ENCODE results near the gene MPIG6B. TPM values are rescaled to one million over a fixed set of nuclear protein-coding genes. Genes with fewer than 3 reads are reported as not detected.

MPIG6B gene
- polyA plus RNA-seq, 3 donors, result 0.09 to 0.75 (median 0.68) TPM

DNA sequence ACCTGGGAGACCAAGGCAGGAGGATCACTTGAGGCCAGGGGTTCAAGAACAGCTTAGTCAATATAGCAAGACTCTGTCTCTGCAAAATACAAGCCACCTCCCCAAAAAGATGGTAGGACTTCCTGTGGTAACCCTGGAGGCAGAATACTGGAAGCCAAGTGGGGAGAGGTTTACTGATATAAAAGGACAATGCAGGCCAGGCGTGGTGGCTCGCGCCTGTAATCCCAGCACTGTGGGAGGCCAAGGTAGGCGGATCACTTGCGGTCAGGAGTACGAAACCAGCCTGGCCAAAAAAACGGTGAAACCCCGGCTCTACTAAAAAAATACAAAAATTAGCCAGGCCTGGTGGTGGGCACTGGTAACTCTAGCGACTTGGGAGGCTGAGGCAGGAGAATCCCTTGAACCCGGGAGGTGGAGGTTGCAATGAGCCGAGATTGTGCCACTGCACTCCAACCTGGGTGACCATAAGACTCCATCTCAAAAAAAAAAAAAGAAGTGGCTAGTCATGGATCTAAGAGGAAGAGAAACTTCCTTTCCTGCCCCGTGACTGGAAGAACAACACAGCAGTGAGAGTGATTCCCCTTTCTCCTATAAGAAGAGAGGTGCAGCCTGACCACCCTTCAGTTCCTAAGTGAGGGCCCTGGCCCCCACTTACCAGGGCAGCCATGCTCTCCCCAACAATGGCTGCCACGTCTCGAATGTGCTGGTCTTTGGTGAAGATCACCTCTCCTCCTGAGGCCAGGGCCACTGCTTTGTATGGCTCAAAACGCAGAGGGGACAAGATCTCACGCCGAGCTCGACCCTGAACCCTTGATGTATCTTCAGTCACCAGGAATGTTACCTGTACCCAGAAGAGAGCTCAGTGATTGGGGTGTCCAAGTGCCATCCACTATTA is 45.4 kb downstream of the MPIG6B start:
- peaks cover 0 to 11% (median 4%) of the 10 kb centered on the region in 3 donors for H3K27me3 Mint-ChIP-seq (ENCODE audit: low read depth in 3 of 3)
- Histone ChIP-seq H3K27me3 (ENCODE audit: control insufficient read depth in 2 of 2, insufficient read depth in 2 of 2, low read length in 2 of 2) (no peaks in the 10 kb centered on the region), H3K36me3 (replicated peaks in 1 of 2; ENCODE audit: control insufficient read depth in 1 of 2, insufficient read depth in 2 of 2, low read length in 2 of 2) (no peaks in the 10 kb centered on the region), H3K79me2 (ENCODE audit: insufficient read depth, low read length) (no peaks in the 10 kb centered on the region), H3K9me3 (replicated peaks in 1 of 2; ENCODE audit: control insufficient read depth in 1 of 2, insufficient read depth in 1 of 2, low read length in 2 of 2) (no peaks in the 10 kb centered on the region), H3K27ac (ENCODE audit: low read depth in 1 of 2, low read length in 2 of 2) (peak overlapping the region; percentile 82 to 88), H3K9ac (ENCODE audit: insufficient read depth, low read length, poor library complexity, severe bottlenecking) (peak overlapping the region; percentile 41), H3K4me2 (replicated peaks; ENCODE audit: extremely low read depth, low read length, poor library complexity, severe bottlenecking) (peak overlapping the region; percentile 59), H4K20me1 (ENCODE audit: insufficient read depth, low read length) (no peaks in the 10 kb centered on the region), H2AFZ (ENCODE audit: insufficient read depth, low read depth, low read length, poor library complexity, severe bottlenecking) (peak overlapping the region; percentile 68), H3K4me3 (replicated peaks in 1 of 3; ENCODE audit: low read depth in 2 of 3, low read length in 3 of 3) (peak overlapping the region in 1 of 3 experiments; percentile 55), H3K4me1 (ENCODE audit: control insufficient read depth in 1 of 2, insufficient read depth in 2 of 2, low read length in 2 of 2) (peaks cover 29 to 30% of the 10 kb centered on the region in 2 donors)
- peak; percentile 73 to 91 (median 87) for DNase-seq
- H3K4me1 Mint-ChIP-seq, result peaks cover 29% of the 10 kb centered on the region
- 76% methylated on average over 6 of the region's 18 CpGs for WGBS (ENCODE audit: insufficient coverage)
- intact Hi-C loops (cut with micrococcal nuclease), result loop anchor here (2.0 to 5.0 kb wide), 5 partner anchors 26 to 91 kb away; partner anchors contain the start of gene VARS1 (in 1 of the 2)
- peaks cover 0 to 1% (median 0%) of the 10 kb centered on the region in 7 donors for H3K9me3 Mint-ChIP-seq
- peak overlapping the region; percentile 27 to 71 for H3K4me3 Mint-ChIP-seq
- peak overlapping the region; percentile 91 to 96 (median 94) for H3K27ac Mint-ChIP-seq
- peaks cover 3 to 6% of the 10 kb centered on the region in 2 donors for H3K36me3 Mint-ChIP-seq
- TF ChIP-seq, protein P1, sequence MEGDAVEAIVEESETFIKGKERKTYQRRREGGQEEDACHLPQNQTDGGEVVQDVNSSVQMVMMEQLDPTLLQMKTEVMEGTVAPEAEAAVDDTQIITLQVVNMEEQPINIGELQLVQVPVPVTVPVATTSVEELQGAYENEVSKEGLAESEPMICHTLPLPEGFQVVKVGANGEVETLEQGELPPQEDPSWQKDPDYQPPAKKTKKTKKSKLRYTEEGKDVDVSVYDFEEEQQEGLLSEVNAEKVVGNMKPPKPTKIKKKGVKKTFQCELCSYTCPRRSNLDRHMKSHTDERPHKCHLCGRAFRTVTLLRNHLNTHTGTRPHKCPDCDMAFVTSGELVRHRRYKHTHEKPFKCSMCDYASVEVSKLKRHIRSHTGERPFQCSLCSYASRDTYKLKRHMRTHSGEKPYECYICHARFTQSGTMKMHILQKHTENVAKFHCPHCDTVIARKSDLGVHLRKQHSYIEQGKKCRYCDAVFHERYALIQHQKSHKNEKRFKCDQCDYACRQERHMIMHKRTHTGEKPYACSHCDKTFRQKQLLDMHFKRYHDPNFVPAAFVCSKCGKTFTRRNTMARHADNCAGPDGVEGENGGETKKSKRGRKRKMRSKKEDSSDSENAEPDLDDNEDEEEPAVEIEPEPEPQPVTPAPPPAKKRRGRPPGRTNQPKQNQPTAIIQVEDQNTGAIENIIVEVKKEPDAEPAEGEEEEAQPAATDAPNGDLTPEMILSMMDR (IDR thresholded peaks at IDR 0.05), result no peak

DNA sequence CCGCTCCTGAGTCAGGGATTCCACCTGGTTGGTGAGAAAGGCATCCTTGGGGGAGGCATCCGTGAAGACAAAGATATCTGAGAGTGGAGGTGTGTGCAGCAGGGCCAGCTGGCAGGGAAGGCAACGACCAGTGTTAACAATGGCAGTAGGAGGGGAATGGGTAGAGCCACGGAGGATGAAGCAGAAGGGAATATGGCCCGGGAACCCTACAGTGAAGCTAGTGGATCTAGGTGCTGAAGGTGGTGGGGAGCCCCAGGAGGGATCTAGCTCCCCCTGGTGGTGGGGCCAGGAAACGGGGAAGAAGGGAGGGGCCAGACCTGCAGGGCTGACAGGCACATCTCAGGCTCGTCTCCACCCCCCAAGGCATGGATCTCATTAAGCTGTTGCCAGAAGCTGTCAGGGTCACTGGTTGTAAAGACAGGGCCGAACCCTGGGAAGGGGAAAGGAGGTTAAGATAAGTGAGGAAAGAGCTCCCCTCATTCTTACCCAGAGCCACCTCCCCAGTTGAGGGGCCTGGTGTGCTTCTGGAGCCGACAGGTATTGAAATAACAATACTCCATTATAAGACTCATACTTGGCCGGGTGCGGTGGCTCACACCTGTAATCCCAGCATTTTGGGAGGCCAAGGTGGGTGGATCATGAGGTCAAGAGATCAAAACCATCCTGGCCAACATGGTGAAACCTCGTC is 46.7 kb downstream of the MPIG6B start:
- no peak overlapping the region for H3K4me3 Mint-ChIP-seq
- Histone ChIP-seq H3K79me2 (ENCODE audit: insufficient read depth, low read length) (no peaks in the 10 kb centered on the region), H4K20me1 (ENCODE audit: insufficient read depth, low read length) (no peaks in the 10 kb centered on the region), H3K4me3 (replicated peaks in 1 of 3; ENCODE audit: low read depth in 2 of 3, low read length in 3 of 3) (peak overlapping the region in 1 of 3 experiments; percentile 55), H3K9me3 (replicated peaks in 1 of 2; ENCODE audit: control insufficient read depth in 1 of 2, insufficient read depth in 1 of 2, low read length in 2 of 2) (no peaks in the 10 kb centered on the region), H3K27me3 (ENCODE audit: control insufficient read depth in 2 of 2, insufficient read depth in 2 of 2, low read length in 2 of 2) (no peaks in the 10 kb centered on the region), H3K4me2 (replicated peaks; ENCODE audit: extremely low read depth, low read length, poor library complexity, severe bottlenecking) (peak overlapping the region; percentile 59), H3K9ac (ENCODE audit: insufficient read depth, low read length, poor library complexity, severe bottlenecking) (no peak overlapping the region), H3K4me1 (ENCODE audit: control insufficient read depth in 1 of 2, insufficient read depth in 2 of 2, low read length in 2 of 2) (peaks cover 29 to 30% of the 10 kb centered on the region in 2 donors), H2AFZ (ENCODE audit: insufficient read depth, low read depth, low read length, poor library complexity, severe bottlenecking) (no peak overlapping the region), H3K27ac (ENCODE audit: low read depth in 1 of 2, low read length in 2 of 2) (peak overlapping the region; percentile 82 to 88), H3K36me3 (replicated peaks in 1 of 2; ENCODE audit: control insufficient read depth in 1 of 2, insufficient read depth in 2 of 2, low read length in 2 of 2) (no peaks in the 10 kb centered on the region)
- intact Hi-C loops (cut with micrococcal nuclease), result loop anchor here (2.0 to 5.0 kb wide), 5 partner anchors 25 to 93 kb away; partner anchors contain the start of gene VARS1 (in 1 of the 2)
- TF ChIP-seq, protein P1 (IDR thresholded peaks at IDR 0.05), result peak; percentile 78
- H3K4me1 Mint-ChIP-seq, result peaks cover 29% of the 10 kb centered on the region
- peak overlapping the region; percentile 91 to 96 (median 94) for H3K27ac Mint-ChIP-seq
- H3K27me3 Mint-ChIP-seq (ENCODE audit: low read depth in 3 of 3), result peaks cover 0 to 11% (median 3%) of the 10 kb centered on the region in 3 donors
- H3K9me3 Mint-ChIP-seq, result peaks cover 0 to 1% (median 0%) of the 10 kb centered on the region in 7 donors
- DNase-seq, result peak; percentile 66 to 79 (median 79)
- 86% methylated on average over 3 of the region's 12 CpGs for WGBS (ENCODE audit: insufficient coverage)
- H3K36me3 Mint-ChIP-seq, result peaks cover 0 to 3% of the 10 kb centered on the region in 2 donors
